Natural killer cell (primary cell): ENCODE measurements around the gene ATF6. TPM values are rescaled to one million over a fixed set of nuclear protein-coding genes. Genes with fewer than 3 reads are reported as not detected.

Experiments used
- ATAC-seq, 3 donors: fragments of 150-1000 bp in 2 of 3; fragments of 200-7000 bp in 1 of 3; cut with Tn5 transposase; 1 replicate in 1 of 3; 2 replicates in 2 of 3; pipeline ENCODE4 v1.10.0; 2021; ENCODE audit warnings: mild to moderate bottlenecking in 2 of 3, moderate library complexity in 2 of 3
- DNase-seq, 2 donors: peaks; one replicate each; pipeline versions ENCODE4 v3.0.0 to v3.0.0-alpha.2; 2013 to 2021; ENCODE audit warnings: mixed read lengths in 1 of 2
- H3K27ac ChIP-seq: one replicate; pipeline ENCODE4 v1.5.1; 2013; ENCODE audit warnings: mild to moderate bottlenecking, low read length
- H3K27me3 ChIP-seq: one replicate; pipeline ENCODE4 v1.6.1; 2013; ENCODE audit warnings: low read length; ENCODE audit not compliant: control insufficient read depth, insufficient read depth
- H3K36me3 ChIP-seq: one replicate; pipeline ENCODE4 v1.6.1; 2013; ENCODE audit warnings: low read length; ENCODE audit not compliant: control insufficient read depth, insufficient read depth
- H3K4me1 ChIP-seq: one replicate; pipeline ENCODE4 v1.6.1; 2013; ENCODE audit warnings: low read length; ENCODE audit not compliant: control insufficient read depth, insufficient read depth
- H3K4me3 ChIP-seq: one replicate; pipeline ENCODE4 v1.5.1; 2013; ENCODE audit warnings: low read length
- H3K9me3 ChIP-seq: one replicate; pipeline ENCODE4 v1.6.1; 2013; ENCODE audit warnings: low read length; ENCODE audit not compliant: control insufficient read depth, insufficient read depth
- H3K27ac Mint-ChIP-seq, 2 donors: one replicate each; pipeline ENCODE4 v1.8.0; 2022; ENCODE audit warnings: mild to moderate bottlenecking in 2 of 2, mixed read lengths in 2 of 2, moderate library complexity in 1 of 2
- H3K27me3 Mint-ChIP-seq, 2 donors: one replicate each; pipeline ENCODE4 v1.8.0; 2022; ENCODE audit warnings: low read depth in 2 of 2, mixed read lengths in 2 of 2
- H3K36me3 Mint-ChIP-seq: one replicate; pipeline ENCODE4 v1.8.0; 2022; ENCODE audit warnings: mixed read lengths
- H3K4me1 Mint-ChIP-seq, 2 donors: one replicate each; pipeline ENCODE4 v1.8.0; 2022; ENCODE audit warnings: mixed read lengths in 2 of 2
- H3K4me3 Mint-ChIP-seq: one replicate; pipeline ENCODE4 v1.8.0; 2022; ENCODE audit warnings: mild to moderate bottlenecking, moderate library complexity, mixed read lengths
- H3K9me3 Mint-ChIP-seq, 2 donors: one replicate each; pipeline ENCODE4 v1.8.0; 2022; ENCODE audit warnings: mixed read lengths in 2 of 2
- WGBS: methylation state at CpG from one replicate; pipeline ENCODE4 v1.1.7; 2013; ENCODE audit warnings: missing lambda C conversion rate; ENCODE audit not compliant: insufficient coverage; 5-methylcytosine and 5-hydroxymethylcytosine counted together
- intact Hi-C: fragments of 100-400 bp; cut with micrococcal nuclease; formaldehyde crosslinking; loops from one replicate; pipeline ENCODE4 v1.14.2; 2022
- total RNA-seq, 4 donors: library from RNA; stranded (reverse); fragments of 120-200 nt in 1 of 4; gene quantifications; one replicate each; pipeline versions ENCODE4 v1.2.3 to v1.2.4, GENCODE V29; 2013 to 2022
- TF ChIP-seq, protein P1 (sequence below): fragments of 200-600 bp; IDR thresholded peaks from one replicate; pipeline ENCODE4 v1.8.0; 2022; ENCODE audit warnings: antibody characterized with exemption

The ATF6 gene
- total RNA-seq, 3 donors from 2014 or later (not counting 1 experiment from before 2014, with no cell fraction given): 16.8 to 25.0 (median 21.8) TPM

DNA sequence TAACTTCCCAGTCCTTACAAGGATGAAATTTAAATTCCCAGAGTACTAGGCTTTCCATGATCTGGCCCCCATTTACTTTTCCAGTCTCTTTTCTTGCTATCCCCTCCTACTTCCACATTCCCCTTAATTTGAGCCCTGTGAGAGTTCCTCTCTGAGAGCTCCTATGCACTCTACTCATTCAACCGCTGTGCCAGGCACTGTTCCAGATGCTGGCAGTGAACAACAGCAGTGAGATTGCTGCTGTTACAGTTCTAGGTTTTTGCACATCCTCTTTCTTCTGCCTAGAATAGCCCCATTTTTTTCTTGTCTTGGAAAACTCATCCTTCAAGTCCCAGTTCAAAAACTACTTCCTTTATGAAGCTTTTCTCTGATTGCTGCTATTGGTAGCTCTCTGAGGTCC lies 18.8 kb downstream of the ATF6 start:
- 100% methylated on average over 1 of the region's 1 CpG for WGBS
- Mint-ChIP-seq H3K27me3 (no peaks in the 10 kb centered on the region), H3K36me3 (peaks cover 32% of the 10 kb centered on the region), H3K4me3 (no peak overlapping the region), H3K9me3 (no peaks in the 10 kb centered on the region), H3K4me1 (no peaks in the 10 kb centered on the region), H3K27ac (peak overlapping the region in 1 of 2 donors; percentile 3)
- Histone ChIP-seq H3K27ac (no peak overlapping the region), H3K4me1 (no peaks in the 10 kb centered on the region), H3K27me3 (no peaks in the 10 kb centered on the region), H3K4me3 (no peak overlapping the region), H3K36me3 (peaks cover 60% of the 10 kb centered on the region), H3K9me3 (no peaks in the 10 kb centered on the region)
- DNase-seq: no peak
- intact Hi-C loops: no loop called here
- no peak for ATAC-seq
- TF ChIP-seq, protein P1, sequence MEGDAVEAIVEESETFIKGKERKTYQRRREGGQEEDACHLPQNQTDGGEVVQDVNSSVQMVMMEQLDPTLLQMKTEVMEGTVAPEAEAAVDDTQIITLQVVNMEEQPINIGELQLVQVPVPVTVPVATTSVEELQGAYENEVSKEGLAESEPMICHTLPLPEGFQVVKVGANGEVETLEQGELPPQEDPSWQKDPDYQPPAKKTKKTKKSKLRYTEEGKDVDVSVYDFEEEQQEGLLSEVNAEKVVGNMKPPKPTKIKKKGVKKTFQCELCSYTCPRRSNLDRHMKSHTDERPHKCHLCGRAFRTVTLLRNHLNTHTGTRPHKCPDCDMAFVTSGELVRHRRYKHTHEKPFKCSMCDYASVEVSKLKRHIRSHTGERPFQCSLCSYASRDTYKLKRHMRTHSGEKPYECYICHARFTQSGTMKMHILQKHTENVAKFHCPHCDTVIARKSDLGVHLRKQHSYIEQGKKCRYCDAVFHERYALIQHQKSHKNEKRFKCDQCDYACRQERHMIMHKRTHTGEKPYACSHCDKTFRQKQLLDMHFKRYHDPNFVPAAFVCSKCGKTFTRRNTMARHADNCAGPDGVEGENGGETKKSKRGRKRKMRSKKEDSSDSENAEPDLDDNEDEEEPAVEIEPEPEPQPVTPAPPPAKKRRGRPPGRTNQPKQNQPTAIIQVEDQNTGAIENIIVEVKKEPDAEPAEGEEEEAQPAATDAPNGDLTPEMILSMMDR: no peak

DNA sequence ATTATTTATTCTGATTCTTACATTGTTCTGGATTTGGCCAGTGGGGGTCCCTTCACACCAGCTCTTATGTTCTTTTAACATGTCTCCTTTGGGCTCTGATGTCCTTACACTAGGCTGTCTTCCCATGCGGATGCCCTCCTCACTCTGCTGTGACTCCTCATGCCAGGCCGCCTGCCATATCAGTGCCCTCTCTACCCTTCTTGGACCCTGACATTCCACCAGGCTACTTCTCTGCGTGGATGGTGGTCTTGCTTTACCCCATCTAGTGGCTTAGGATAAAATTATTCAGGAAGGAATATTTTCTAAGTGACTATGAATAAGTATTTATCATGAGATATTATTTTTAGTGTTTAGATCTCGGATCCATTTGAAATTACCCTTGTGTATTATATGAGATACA lies 21.2 kb downstream of the ATF6 start:
- Histone ChIP-seq H3K27ac (no peak overlapping the region), H3K4me3 (no peak overlapping the region), H3K27me3 (no peaks in the 10 kb centered on the region), H3K4me1 (no peaks in the 10 kb centered on the region), H3K9me3 (no peaks in the 10 kb centered on the region), H3K36me3 (peaks cover 66% of the 10 kb centered on the region)
- H3K4me1 Mint-ChIP-seq: no peaks in the 10 kb centered on the region
- ATAC-seq: no peak
- H3K36me3 Mint-ChIP-seq: peaks cover 34% of the 10 kb centered on the region
- 100% methylated on average over 2 of the region's 4 CpGs for WGBS
- H3K4me3 Mint-ChIP-seq: no peak overlapping the region
- intact Hi-C loops: no loop called here
- peak overlapping the region in 1 of 2 donors; percentile 59 for H3K27ac Mint-ChIP-seq
- no peaks in the 10 kb centered on the region for H3K9me3 Mint-ChIP-seq
- TF ChIP-seq, protein P1: no peak
- no peaks in the 10 kb centered on the region for H3K27me3 Mint-ChIP-seq
- DNase-seq: no peak

DNA sequence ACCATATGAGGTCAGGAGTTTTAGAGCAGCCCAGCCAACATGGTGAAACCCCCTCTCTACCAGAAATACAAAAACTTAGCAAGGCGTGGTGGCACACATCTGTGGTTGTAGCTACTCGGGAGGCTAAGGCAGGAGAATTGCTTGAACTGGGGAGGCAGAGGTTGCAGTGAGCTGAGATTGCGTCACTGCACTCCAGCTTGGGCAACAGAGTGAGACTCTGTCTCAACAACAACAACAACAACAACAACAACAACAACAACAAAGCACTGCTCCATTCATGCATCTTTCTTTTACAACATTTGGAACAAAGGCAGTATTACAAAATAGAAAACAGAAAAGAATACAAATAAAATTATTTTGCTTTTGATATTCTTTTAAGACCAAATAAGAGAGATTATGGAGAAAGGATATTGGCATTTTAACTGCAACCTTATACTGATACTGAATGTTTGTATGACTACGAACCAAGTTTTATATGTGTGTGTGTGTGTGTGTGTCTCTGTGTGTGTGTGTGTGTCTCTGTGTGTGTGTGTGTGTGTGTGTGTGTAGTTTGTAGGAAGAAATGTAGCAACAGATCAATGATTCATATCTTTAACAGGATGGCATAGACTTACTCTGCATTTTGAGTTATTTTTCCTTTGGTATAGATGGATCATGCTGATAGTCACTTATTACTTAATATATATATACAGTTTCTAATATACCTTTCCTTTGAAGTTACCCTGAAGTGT lies 24.6 kb downstream of the ATF6 start:
- Mint-ChIP-seq H3K4me1 (peaks cover 0 to 4% of the 10 kb centered on the region in 2 donors), H3K27me3 (no peaks in the 10 kb centered on the region), H3K27ac (no peak overlapping the region), H3K4me3 (no peak overlapping the region), H3K9me3 (no peaks in the 10 kb centered on the region), H3K36me3 (peaks cover 18% of the 10 kb centered on the region)
- ATAC-seq (no peak), DNase-seq (no peak)
- no peaks in the 10 kb centered on the region for H3K4me1 ChIP-seq
- TF ChIP-seq, protein P1: no peak
- WGBS: 100% methylated on average over 2 of the region's 4 CpGs
- intact Hi-C loops: loop anchor here (10.0 kb wide), 1 partner anchor 604 kb away; no protein-coding TSS in a partner anchor
- H3K4me3 ChIP-seq: no peak overlapping the region
- no peaks in the 10 kb centered on the region for H3K9me3 ChIP-seq
- H3K36me3 ChIP-seq: peaks cover 70% of the 10 kb centered on the region
- no peaks in the 10 kb centered on the region for H3K27me3 ChIP-seq
- no peak overlapping the region for H3K27ac ChIP-seq
